Activated CD4-positive, alpha-beta T cell treated with anti-CD3 and anti-CD28 coated beads, Interleukin-2, amount 10 ng/mL, durations not matched to agents 7 days and 5 days (primary cell): ENCODE measurements around the gene TRMT44. TPM values are rescaled to one million over a fixed set of nuclear protein-coding genes. Genes with fewer than 3 reads are reported as not detected.
"Not testable (repeated sequence)": the region's sequence is repeated elsewhere in the genome, so short reads cannot be mapped to it uniquely, and the experiment has no call there.

ENCODE experiments used
- CTCF ChIA-PET: fragments of 350-600 bp; sonication (Branson Sonifier 250); formaldehyde crosslinking; loops from one replicate; lab custom pipeline; 2021; ENCODE audit warnings: antibody characterized with exemption; lab: Charles Lee
- POLR2A ChIA-PET: fragments of 350-600 bp; sonication (Branson Sonifier 250); formaldehyde crosslinking; loops from one replicate; lab custom pipeline; 2021; ENCODE audit warnings: antibody characterized with exemption; lab: Charles Lee
- DNase-seq: peaks from one replicate; pipeline ENCODE4 v3.0.0-alpha.2; 2020
- H3K27ac Mint-ChIP-seq: one replicate; pipeline ENCODE4 v1.8.0; 2021; ENCODE audit warnings: mild to moderate bottlenecking, moderate library complexity, mixed read lengths
- H3K27me3 Mint-ChIP-seq: one replicate; pipeline ENCODE4 v1.8.0; 2021; ENCODE audit warnings: mixed read lengths
- H3K36me3 Mint-ChIP-seq: one replicate; pipeline ENCODE4 v1.8.0; 2021; ENCODE audit warnings: low read depth, mixed read lengths
- H3K4me1 Mint-ChIP-seq: one replicate; pipeline ENCODE4 v1.8.0; 2021; ENCODE audit warnings: mixed read lengths
- H3K4me3 Mint-ChIP-seq: one replicate; pipeline ENCODE4 v1.8.0; 2021; ENCODE audit warnings: mild to moderate bottlenecking, moderate library complexity, mixed read lengths
- H3K9me3 Mint-ChIP-seq: one replicate; pipeline ENCODE4 v1.8.0; 2021; ENCODE audit warnings: mixed read lengths
- total RNA-seq, 2 experiments: library from RNA; stranded (reverse); gene quantifications; one replicate each; pipeline ENCODE4 v1.2.3, GENCODE V29; 2021

The TRMT44 gene
- total RNA-seq, 2 experiments from 2014 or later = 17.5 to 21.4 TPM

DNA sequence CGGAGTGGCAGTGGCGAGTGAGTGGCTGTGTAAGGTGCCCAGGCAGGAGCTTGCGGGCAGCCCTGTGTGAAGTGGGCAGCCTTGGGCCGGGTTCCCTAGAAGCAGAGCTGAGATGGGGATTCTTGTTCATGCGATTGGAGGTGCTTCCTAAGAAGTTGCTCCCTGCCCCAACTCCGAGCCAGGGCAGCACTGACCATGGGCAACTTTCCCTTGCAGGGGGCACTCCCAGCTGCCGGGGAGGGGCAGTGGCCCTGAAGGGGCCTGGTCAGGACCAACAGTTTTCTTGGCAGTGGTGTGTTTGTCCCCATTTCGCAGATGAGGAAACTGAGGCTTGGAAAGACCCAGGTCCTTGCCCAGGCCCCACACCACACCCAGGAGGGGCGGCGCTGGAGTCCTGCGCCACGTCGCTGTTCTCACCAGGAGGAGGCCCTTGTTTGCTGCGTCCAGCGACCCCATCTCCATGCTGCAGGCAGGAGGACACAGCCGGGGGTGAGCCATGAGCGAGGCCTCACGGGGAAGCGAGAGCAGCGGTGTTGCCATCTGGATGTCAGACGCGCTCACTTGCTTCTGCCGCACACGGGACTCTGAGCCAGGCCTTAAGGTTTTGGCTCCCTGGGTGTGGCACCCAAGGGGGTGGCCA is 68.9 kb downstream of the TRMT44 start:
- H3K27ac Mint-ChIP-seq = no peak overlapping the region
- H3K36me3 Mint-ChIP-seq = no peaks in the 10 kb centered on the region
- H3K4me3 Mint-ChIP-seq = no peak overlapping the region
- CTCF ChIA-PET = no interaction called here
- no peaks in the 10 kb centered on the region for H3K4me1 Mint-ChIP-seq
- POLR2A ChIA-PET = no interaction called here
- H3K27me3 Mint-ChIP-seq = no peaks in the 10 kb centered on the region
- no peak for DNase-seq
- no peaks in the 10 kb centered on the region for H3K9me3 Mint-ChIP-seq

DNA sequence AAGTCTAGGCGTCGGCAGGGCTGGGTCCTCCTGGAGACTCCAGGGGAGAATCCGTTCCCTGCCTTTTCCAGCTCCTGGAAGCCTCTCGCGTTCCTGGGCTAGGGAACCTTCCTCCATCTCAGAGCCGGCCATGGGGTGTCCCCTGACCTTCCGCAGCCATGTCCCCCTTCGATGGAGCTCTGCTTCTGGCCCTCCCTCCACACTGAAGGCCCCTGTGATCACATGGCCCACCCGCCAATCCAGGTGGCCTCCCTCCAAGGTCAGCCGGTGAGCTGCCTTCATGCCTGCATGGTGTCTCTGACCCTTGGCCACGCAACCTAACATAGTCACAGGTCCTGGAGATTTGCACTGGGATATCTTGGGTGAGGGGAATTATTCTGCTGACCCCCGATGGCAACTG is 69.6 kb downstream of the TRMT44 start:
- Mint-ChIP-seq H3K4me3 (no peak overlapping the region), H3K27ac (no peak overlapping the region), H3K27me3 (no peaks in the 10 kb centered on the region), H3K36me3 (no peaks in the 10 kb centered on the region), H3K4me1 (no peaks in the 10 kb centered on the region), H3K9me3 (no peaks in the 10 kb centered on the region)
- DNase-seq = no peak
- CTCF ChIA-PET = no interaction called here
- POLR2A ChIA-PET = no interaction called here

DNA sequence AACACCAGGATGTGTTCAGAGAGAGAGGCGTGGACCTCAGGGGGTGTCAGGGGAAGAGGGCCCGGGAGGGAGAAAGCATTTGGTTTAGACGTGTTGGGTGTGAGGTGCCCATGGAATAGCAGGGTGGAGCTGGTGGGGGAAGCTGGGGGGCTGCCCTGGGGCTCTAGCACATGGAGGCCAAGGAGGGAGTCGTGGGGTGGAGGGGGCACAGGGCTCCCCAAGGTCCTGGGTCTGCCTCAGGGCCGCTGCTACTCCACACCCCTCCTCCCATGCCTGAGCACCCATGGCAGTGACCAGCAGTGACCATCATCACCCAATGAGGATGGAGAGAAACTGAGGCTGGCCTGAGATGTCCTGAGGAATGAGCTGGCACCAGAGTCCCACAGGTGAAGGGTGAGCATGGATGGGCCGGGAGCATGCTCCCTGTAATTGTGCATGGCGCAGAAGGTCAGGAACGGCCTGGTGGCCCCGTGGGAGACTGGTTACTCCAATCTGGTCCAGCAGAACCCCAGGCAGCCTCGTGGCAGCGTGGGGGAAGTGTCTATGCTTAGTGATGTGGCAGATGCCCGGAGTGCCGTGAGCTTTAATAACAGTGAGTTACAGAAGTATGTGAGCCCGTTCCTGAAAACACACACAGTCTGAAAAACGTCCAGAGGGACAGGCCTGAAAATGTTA is 70.2 kb downstream of the TRMT44 start:
- H3K4me1 Mint-ChIP-seq = no peaks in the 10 kb centered on the region

DNA sequence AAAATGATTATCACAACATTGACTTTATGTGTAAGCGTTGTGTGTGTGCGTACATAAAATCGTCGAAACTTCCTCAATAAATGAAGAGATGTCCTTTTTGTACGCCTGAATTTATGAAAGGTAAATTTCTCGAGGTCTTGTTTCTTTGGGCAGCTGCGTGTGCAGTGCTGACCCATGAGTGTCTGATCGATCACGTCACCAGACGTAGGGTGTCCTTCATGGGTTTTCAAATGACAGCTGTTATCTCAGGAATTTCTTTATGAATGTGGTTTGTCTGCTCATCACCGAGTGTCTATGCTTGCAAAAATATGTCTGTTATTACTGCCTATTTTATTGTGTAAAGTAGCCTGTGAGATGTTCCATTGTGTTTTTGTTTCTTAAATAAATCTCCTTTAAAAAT is 71.9 kb downstream of the TRMT44 start:
- POLR2A ChIA-PET = no interaction called here

More for the DNA sequence above, 70.2 kb downstream of the TRMT44 start:
- H3K4me3 Mint-ChIP-seq = no peak overlapping the region
- no peaks in the 10 kb centered on the region for H3K27me3 Mint-ChIP-seq
- ChIA-PET POLR2A (no interaction called here), CTCF (no interaction called here)
- no peaks in the 10 kb centered on the region for H3K36me3 Mint-ChIP-seq
- H3K9me3 Mint-ChIP-seq = no peaks in the 10 kb centered on the region
- DNase-seq = no peak
- no peak overlapping the region for H3K27ac Mint-ChIP-seq

DNA sequence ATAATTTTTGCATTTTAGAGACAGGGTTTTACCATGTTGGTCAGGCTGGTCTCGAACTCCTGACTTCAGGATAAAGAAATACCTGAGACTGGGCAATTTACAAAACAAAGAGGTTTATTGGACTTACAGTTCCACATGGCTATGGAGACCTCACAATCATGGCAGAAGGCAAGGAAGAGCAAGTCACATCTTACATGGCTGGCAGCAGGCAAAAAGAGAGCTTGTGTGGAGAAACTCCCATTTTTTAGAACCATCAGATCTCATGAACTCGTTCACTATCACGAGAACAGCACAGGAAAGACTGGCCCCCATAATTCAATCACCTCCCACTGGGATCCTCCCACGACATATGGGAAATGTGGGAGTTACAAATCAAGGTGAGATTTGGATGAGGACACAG is 72.5 kb downstream of the TRMT44 start:
- CTCF ChIA-PET, POLR2A ChIA-PET, H3K9me3 Mint-ChIP-seq, H3K27ac Mint-ChIP-seq, H3K4me3 Mint-ChIP-seq, H3K27me3 Mint-ChIP-seq, H3K4me1 Mint-ChIP-seq, H3K36me3 Mint-ChIP-seq, DNase-seq: not testable (repeated sequence)

More for the DNA sequence above, 71.9 kb downstream of the TRMT44 start:
- Mint-ChIP-seq H3K27me3 (no peaks in the 10 kb centered on the region), H3K4me1 (no peaks in the 10 kb centered on the region), H3K36me3 (no peaks in the 10 kb centered on the region), H3K27ac (no peak overlapping the region), H3K4me3 (no peak overlapping the region), H3K9me3 (no peaks in the 10 kb centered on the region)
- CTCF ChIA-PET = no interaction called here
- no peak for DNase-seq

DNA sequence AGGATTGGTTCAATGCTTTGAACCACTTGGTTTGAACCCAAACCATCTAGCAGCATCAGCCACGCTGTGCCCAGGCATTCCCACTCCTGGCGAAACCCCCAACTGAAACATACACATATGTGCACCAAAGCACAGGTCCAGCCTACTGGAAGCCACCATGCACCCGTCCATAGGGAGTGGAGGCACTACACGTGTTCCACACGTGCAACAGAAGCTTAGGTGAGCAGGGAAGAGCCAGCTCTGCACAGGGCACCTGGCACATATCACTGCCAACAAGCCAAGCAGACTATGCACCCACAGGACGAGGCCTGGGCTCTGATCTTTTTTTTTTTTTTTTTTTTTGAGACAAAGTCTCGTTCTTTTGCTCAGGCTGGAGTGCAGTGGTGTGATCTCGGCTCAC is 73.4 kb downstream of the TRMT44 start:
- H3K27ac Mint-ChIP-seq = no peak overlapping the region
- DNase-seq = no peak
- ChIA-PET CTCF (no interaction called here), POLR2A (no interaction called here)
- no peaks in the 10 kb centered on the region for H3K4me1 Mint-ChIP-seq
- no peaks in the 10 kb centered on the region for H3K36me3 Mint-ChIP-seq
- H3K4me3 Mint-ChIP-seq = no peak overlapping the region
- H3K27me3 Mint-ChIP-seq = no peaks in the 10 kb centered on the region
- no peaks in the 10 kb centered on the region for H3K9me3 Mint-ChIP-seq

DNA sequence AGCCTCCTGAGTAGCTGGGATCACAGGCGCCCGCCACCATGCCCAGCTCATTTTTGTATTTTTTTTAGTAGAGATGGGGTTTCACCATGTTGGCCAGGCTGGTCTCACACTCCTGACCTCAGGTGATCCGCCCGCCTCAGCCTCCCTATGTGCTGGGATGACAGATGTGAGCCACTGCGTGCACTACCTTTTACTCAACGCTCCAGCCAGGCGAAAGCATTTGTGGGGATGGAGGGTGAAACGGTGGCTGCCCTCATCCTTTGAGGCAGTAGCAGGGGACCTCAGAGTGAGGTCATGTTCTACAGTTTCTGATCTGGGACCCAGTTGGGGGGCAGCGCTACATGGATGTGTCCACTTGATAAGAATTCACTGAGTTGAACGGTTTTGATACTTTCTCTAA is 73.8 kb downstream of the TRMT44 start:
- Mint-ChIP-seq H3K27ac (no peak overlapping the region), H3K36me3 (no peaks in the 10 kb centered on the region), H3K9me3 (no peaks in the 10 kb centered on the region), H3K4me3 (no peak overlapping the region), H3K4me1 (no peaks in the 10 kb centered on the region), H3K27me3 (no peaks in the 10 kb centered on the region)
- ChIA-PET CTCF (interaction anchor here (0.6 kb wide), 1 partner anchor 306 kb away, joined by 3 read pairs; no protein-coding TSS in a partner anchor), POLR2A (no interaction called here)
- DNase-seq = no peak

DNA sequence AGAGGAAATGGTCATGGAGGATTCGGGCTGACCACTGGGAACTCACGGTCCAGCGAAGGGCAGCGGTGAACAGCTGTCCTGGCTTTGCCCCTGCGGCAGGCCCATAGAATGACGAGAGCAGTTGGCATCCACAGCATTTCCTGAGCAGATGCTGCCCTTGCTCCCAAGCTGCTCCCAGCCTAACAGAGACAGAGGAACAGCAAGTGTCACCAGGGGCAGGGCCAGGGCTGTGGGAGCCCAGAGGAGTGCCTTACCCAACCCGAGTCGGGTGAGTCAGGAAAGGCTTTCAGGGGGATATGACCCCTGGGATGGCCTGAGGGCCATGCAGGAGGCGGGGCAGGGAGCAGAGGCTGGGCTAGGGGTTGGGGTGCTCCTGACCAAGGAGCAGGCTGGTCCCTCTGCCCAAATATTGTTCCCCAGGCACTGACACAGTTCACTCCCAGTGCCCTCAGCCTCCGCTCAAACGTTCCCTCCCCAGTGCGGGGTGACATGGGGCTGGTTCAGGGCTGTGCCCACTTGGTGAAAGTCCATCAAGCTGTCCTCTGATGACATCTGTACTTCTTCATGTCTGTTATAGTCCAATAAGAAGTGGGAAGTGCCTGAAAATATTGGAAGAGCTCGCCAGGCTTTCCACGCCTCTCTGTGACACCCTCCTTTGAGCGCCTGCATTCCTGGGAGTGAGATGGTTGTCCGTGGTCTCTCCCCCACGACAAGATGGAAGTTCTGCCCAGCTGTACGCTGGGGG is 74.9 kb downstream of the TRMT44 start:
- Mint-ChIP-seq H3K27ac (no peak overlapping the region), H3K27me3 (no peaks in the 10 kb centered on the region), H3K9me3 (no peaks in the 10 kb centered on the region), H3K36me3 (no peaks in the 10 kb centered on the region), H3K4me3 (no peak overlapping the region), H3K4me1 (no peaks in the 10 kb centered on the region)
- POLR2A ChIA-PET = no interaction called here
- no peak for DNase-seq
- CTCF ChIA-PET = interaction anchor here (0.6 kb wide), 1 partner anchor 12 kb away, joined by 3 read pairs; no protein-coding TSS in a partner anchor

DNA sequence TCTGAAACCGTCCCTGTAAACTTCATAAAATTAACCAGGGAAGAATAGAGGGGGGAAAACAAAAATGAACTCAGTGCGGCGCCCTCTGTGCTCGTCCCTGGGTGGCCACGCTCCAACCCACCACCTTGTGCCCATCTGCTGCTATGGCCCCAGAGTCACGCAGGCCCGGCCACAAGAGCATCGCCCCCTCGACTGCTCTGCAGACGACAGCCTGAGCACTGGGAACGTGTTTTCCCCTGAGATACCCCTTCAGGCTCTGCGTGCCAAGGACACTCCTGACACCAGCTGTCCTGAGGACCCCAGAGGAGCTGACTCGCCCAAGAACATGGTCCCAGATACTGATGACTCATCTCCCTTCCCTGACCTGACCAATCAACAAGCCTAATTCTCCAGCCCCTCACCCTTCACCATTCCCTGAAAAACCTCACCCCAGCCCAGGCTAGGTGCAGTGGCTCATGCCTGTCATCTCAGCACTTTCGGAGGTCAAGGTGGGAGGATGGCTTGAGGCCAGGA is 75.5 kb downstream of the TRMT44 start:
- H3K36me3 Mint-ChIP-seq = no peaks in the 10 kb centered on the region
- ChIA-PET POLR2A (no interaction called here), CTCF (interaction anchor here (0.6 kb wide), 1 partner anchor 11 kb away, joined by 3 read pairs; no protein-coding TSS in a partner anchor)
- no peaks in the 10 kb centered on the region for H3K4me1 Mint-ChIP-seq
- H3K9me3 Mint-ChIP-seq = no peaks in the 10 kb centered on the region
- no peak for DNase-seq
- no peak overlapping the region for H3K27ac Mint-ChIP-seq
- no peaks in the 10 kb centered on the region for H3K27me3 Mint-ChIP-seq
- H3K4me3 Mint-ChIP-seq = no peak overlapping the region

DNA sequence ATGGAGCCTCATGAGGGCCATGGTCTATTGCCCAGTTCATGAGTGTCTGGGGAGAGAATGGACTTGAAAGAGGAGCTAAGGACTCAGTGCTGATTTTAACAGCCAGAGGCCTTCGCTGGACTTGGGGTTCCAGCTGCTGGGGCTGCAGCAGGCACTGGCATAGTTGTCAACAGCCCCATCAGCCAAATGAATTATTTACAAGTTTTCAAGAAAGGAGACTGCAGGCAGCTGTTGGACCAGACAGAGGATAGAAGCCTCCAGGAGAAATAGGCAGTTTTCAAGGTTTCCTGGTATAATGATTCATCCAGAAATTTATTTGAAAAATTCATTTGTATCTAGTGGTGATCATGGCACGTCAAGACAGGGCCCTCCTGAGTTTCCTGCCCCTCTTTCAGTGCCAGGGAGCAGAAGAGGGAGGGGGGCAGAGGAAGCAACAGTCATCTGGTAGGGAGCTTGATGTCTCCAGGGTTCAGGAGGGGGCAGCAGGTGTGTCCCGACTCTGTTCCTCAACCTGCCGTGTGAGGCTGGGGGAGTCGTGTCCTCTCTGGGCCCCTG is 76.5 kb downstream of the TRMT44 start:
- no peaks in the 10 kb centered on the region for H3K9me3 Mint-ChIP-seq
- H3K4me1 Mint-ChIP-seq = no peaks in the 10 kb centered on the region

DNA sequence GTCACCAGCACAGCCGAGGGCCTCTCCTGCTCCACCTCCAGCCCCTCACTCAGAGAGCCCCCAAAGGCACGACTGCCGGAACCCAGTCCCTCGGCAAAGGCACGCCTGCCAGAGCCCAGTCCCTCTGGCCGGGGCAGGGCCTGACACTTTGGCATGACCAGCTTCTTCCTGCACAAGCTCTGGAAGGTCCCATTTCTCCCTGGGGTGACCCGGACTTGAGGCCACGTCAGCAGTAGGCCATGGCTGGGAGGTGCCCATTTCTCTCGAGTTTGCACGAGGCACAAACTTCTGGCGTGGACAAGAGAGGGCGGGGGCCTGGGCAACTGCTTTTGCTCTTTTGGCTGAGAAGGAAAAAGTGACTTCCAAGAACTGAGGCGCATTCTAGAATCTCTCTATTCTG is 77.4 kb downstream of the TRMT44 start:
- H3K4me1 Mint-ChIP-seq = no peaks in the 10 kb centered on the region
- CTCF ChIA-PET = no interaction called here
- DNase-seq = no peak
- no peaks in the 10 kb centered on the region for H3K27me3 Mint-ChIP-seq
- H3K27ac Mint-ChIP-seq = no peak overlapping the region
- H3K36me3 Mint-ChIP-seq = no peaks in the 10 kb centered on the region
- POLR2A ChIA-PET = no interaction called here
- no peaks in the 10 kb centered on the region for H3K9me3 Mint-ChIP-seq
- H3K4me3 Mint-ChIP-seq = no peak overlapping the region

More for the DNA sequence above, 76.5 kb downstream of the TRMT44 start:
- no peak overlapping the region for H3K27ac Mint-ChIP-seq
- CTCF ChIA-PET = interaction anchor here (0.9 kb wide), 1 partner anchor 10 kb away, joined by 3 read pairs; no protein-coding TSS in a partner anchor
- H3K36me3 Mint-ChIP-seq = no peaks in the 10 kb centered on the region
- no peak for DNase-seq
- H3K4me3 Mint-ChIP-seq = no peak overlapping the region
- POLR2A ChIA-PET = no interaction called here
- H3K27me3 Mint-ChIP-seq = no peaks in the 10 kb centered on the region

DNA sequence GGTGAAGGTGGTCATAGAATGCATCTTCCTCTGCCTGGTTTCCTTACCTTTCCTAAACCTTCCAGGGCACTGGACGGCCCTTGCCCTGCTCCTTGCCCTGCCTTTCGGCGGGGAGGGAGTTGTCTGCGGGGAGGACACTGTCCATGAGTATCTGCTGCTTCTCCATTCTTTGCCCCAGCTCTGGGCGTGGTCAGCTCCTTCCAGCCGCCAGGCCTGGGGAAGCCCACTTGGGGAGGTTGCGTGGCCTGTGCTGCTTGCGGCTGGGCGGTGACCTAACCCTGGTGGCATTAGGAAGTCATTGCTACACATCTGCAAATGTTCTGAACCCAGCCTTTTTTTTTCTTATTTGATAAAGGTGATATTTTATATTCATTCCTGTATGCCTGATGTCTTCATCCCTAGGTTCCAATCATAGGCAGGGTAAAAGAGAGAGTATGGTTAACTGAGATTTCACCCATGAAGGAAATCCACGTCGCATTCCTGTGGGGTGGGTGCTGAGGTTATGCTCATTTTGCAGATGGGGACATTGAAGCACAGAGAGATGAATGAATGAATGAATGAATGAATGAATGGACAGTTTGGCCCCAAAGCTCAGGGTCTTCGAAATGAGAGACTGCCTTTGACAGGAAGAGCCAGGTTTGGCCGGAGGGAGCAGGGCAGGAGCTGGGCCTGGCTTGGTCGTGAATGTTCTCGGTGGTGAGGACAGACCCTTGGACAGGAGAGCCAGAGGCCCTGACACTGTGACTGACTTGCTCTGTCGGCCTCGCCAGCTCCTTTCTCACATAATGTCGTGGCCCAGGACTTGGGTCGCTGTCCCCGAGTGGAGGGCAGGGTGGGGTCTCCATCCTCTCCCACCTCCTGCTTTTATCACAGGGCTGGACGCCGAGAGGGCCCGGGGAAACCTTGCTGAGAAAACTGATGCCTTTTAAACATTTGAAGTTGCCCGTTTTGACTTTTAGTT is 81.9 kb downstream of the TRMT44 start:
- H3K27me3 Mint-ChIP-seq = no peaks in the 10 kb centered on the region
- no peaks in the 10 kb centered on the region for H3K4me1 Mint-ChIP-seq
- H3K36me3 Mint-ChIP-seq = no peaks in the 10 kb centered on the region
- no peaks in the 10 kb centered on the region for H3K9me3 Mint-ChIP-seq
- ChIA-PET CTCF (no interaction called here), POLR2A (no interaction called here)
- H3K27ac Mint-ChIP-seq = no peak overlapping the region
- H3K4me3 Mint-ChIP-seq = no peak overlapping the region
- DNase-seq = no peak
